Natural killer cell treated with Interleukin-12 subunit alpha and Interleukin-12 subunit beta and Interleukin-15 and Interleukin-18, amount 100 ng/mL, for 72 hours (primary cell): ENCODE results near the gene PTPRR. TPM values are rescaled to one million over a fixed set of nuclear protein-coding genes. Genes with fewer than 3 reads are reported as not detected.

ENCODE experiments used
- ATAC-seq, 2 donors: fragments of 150-1000 bp; cut with Tn5 transposase in 1 of 2; sonication (Bioruptor Pico), chemical (Tn5 transposase) in 1 of 2; 2 replicates each; pipeline ENCODE4 v1.10.0; 2021
- DNase-seq: peaks from one replicate; pipeline ENCODE4 v3.0.0; 2022; ENCODE audit warnings: low spot score
- H3K27ac Mint-ChIP-seq, 2 donors: 1 replicate in 1 of 2; 2 replicates in 1 of 2; pipeline ENCODE4 v1.8.0; 2022; ENCODE audit warnings: mixed read lengths in 2 of 2, mild to moderate bottlenecking in 1 of 2, moderate library complexity in 1 of 2
- H3K27me3 Mint-ChIP-seq, 2 donors: 1 replicate in 1 of 2; 2 replicates in 1 of 2; pipeline ENCODE4 v1.8.0; 2022; ENCODE audit warnings: mixed read lengths in 2 of 2
- H3K36me3 Mint-ChIP-seq: one replicate; pipeline ENCODE4 v1.8.0; 2022; ENCODE audit warnings: mixed read lengths
- H3K4me1 Mint-ChIP-seq, 2 donors: 1 replicate in 1 of 2; 2 replicates in 1 of 2; pipeline ENCODE4 v1.8.0; 2022; ENCODE audit warnings: low read depth in 2 of 2, mixed read lengths in 2 of 2, mild to moderate bottlenecking in 1 of 2
- H3K4me3 Mint-ChIP-seq: one replicate; pipeline ENCODE4 v1.8.0; 2022; ENCODE audit warnings: mixed read lengths
- H3K9me3 Mint-ChIP-seq: 2 replicates; pipeline ENCODE4 v1.8.0; 2022; ENCODE audit warnings: mixed read lengths
- total RNA-seq, 2 donors: library from RNA; stranded (reverse); gene quantifications; one replicate each; pipeline ENCODE4 v1.2.3, GENCODE V29; 2022

Gene PTPRR
- total RNA-seq, 2 donors from 2014 or later = not detected

GRCh38 chr12:70842136-70842535 is 78.4 kb downstream of the PTPRR start:
- no peaks in the 10 kb centered on the region for H3K36me3 Mint-ChIP-seq
- no peak overlapping the region for H3K4me3 Mint-ChIP-seq
- peaks cover 3% of the 10 kb centered on the region for H3K9me3 Mint-ChIP-seq
- no peaks in the 10 kb centered on the region for H3K27me3 Mint-ChIP-seq
- DNase-seq (no peak), ATAC-seq (no peak)
- H3K4me1 Mint-ChIP-seq = no peaks in the 10 kb centered on the region
- H3K27ac Mint-ChIP-seq = no peak overlapping the region

GRCh38 chr12:70840656-70841350 is 79.7 kb downstream of the PTPRR start:
- H3K4me1 Mint-ChIP-seq = no peaks in the 10 kb centered on the region
- H3K27ac Mint-ChIP-seq = no peak overlapping the region
- peaks cover 8% of the 10 kb centered on the region for H3K9me3 Mint-ChIP-seq
- DNase-seq (no peak), ATAC-seq (no peak)
- H3K27me3 Mint-ChIP-seq = peaks cover 0 to 7% of the 10 kb centered on the region in 2 donors
- H3K4me3 Mint-ChIP-seq = no peak overlapping the region
- H3K36me3 Mint-ChIP-seq = no peaks in the 10 kb centered on the region

DNA sequence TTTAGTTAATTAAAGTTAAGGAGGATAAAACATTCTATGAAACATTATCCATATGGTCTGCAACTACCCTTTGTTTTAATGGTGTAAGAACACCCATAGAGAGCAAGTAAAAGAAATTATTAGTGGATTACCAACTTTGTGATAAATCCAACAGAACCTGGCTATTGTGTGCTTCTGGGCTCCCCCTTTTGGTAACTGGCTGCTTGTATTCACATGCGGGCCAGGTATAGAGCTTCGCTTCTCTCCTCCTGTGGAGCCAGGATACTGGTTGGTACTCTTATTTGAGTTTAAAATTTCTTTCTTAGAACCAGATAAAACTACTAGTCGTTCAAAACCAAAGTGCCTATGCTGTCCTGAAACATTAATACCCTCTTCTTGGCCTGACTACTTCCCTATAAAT is 81.0 kb downstream of the PTPRR start:
- Mint-ChIP-seq H3K4me3 (no peak overlapping the region), H3K27me3 (peaks cover 0 to 7% of the 10 kb centered on the region in 2 donors), H3K9me3 (peaks cover 8% of the 10 kb centered on the region), H3K27ac (no peak overlapping the region), H3K4me1 (no peaks in the 10 kb centered on the region), H3K36me3 (no peaks in the 10 kb centered on the region)
- DNase-seq (no peak), ATAC-seq (no peak)

DNA sequence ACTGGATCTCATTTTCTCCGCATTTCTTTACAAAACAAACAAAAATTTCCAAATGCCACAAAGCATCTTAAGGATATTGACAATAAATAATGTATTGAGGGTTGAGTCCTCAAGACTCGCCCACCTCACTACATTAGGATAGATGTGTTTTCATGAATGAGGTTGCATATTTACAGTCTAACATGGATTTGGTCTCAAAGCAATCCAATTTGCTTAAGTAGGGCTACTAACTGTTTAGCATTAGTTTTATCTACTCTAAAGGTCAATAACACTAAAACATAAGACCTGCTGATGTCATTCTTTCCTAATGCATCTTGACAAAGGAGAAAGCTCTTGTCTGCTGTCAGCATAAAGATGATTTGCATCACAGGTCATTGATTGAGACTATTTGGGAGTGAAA is 82.4 kb downstream of the PTPRR start:
- ATAC-seq = no peak
- Mint-ChIP-seq H3K4me3 (no peak overlapping the region), H3K9me3 (peaks cover 8% of the 10 kb centered on the region), H3K4me1 (no peaks in the 10 kb centered on the region), H3K36me3 (no peaks in the 10 kb centered on the region), H3K27ac (no peak overlapping the region), H3K27me3 (peaks cover 0 to 7% of the 10 kb centered on the region in 2 donors)
- no peak for DNase-seq

GRCh38 chr12:70837026-70837425 is 83.5 kb downstream of the PTPRR start:
- Mint-ChIP-seq H3K9me3 (peaks cover 5% of the 10 kb centered on the region), H3K27me3 (peaks cover 0 to 16% of the 10 kb centered on the region in 2 donors), H3K36me3 (no peaks in the 10 kb centered on the region), H3K4me1 (no peaks in the 10 kb centered on the region), H3K4me3 (no peak overlapping the region), H3K27ac (no peak overlapping the region)
- no peak for ATAC-seq
- DNase-seq = no peak

DNA sequence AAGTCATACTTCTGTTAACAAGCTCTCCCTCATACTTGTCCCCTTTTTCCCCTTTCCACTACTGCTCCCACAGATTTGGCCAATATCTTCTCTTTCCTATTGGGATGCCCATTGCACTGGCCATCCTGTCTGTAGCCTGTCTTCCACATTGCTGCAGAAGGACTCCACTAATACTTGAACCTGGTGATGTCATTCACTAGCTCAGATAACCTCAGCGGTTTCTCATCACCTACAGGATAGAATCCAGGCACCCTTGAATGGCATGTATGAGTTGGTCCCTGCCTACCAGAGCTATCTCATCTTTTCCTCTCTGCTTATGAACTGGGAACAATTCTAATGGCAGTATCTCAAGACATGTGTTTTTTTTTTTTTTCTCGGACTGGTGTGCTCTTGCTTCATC is 84.6 kb downstream of the PTPRR start:
- Mint-ChIP-seq H3K36me3 (no peaks in the 10 kb centered on the region), H3K27me3 (peaks cover 0 to 16% of the 10 kb centered on the region in 2 donors), H3K4me3 (no peak overlapping the region), H3K4me1 (no peaks in the 10 kb centered on the region), H3K9me3 (peaks cover 5% of the 10 kb centered on the region), H3K27ac (no peak overlapping the region)
- DNase-seq (no peak), ATAC-seq (no peak)

GRCh38 chr12:70831543-70831942 is 89.0 kb downstream of the PTPRR start:
- no peak for DNase-seq
- no peak overlapping the region for H3K4me3 Mint-ChIP-seq
- H3K9me3 Mint-ChIP-seq = peaks cover 4% of the 10 kb centered on the region
- peaks cover 0 to 13% of the 10 kb centered on the region in 2 donors for H3K27me3 Mint-ChIP-seq
- H3K36me3 Mint-ChIP-seq = no peaks in the 10 kb centered on the region
- ATAC-seq = no peak
- H3K27ac Mint-ChIP-seq = no peak overlapping the region
- H3K4me1 Mint-ChIP-seq = no peaks in the 10 kb centered on the region

DNA sequence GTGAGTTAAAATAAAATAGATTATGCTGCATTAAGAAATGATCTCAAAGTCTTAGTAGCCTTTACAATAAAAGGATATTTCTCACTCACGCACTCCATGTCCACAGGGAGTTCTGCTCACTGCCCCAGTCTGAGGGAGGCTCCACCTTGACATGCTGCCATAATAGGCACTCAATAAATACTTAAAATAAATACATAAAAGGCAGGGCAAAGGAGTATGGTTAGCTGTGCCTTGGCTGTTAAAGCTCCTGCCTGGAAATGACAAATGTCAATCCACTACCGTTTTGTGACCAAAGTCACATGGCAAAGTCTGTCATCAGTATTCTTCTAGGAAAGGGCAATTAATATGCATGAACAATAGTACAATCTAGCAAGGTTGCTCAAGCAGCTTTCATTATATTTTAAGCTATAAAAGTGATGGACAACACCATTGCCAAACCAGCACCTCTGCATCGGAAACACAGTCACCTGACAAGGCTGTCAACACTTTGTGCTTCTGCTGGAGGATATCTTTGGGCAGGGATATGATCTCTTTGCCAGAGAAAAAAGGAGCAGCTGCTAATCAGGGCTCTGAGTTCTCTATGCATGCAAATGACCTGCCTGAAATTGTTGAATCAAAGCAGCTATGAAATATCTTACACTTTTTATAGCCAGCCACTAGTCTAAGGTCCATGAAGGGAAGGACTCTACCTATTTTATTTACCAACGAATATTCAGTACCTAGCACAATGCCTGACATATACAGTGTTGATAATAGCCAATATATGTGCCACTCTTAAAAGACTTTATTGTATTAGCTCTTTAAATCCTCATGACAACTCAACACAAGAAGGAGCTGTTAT is 90.1 kb downstream of the PTPRR start:
- no peaks in the 10 kb centered on the region for H3K36me3 Mint-ChIP-seq
- peaks cover 0 to 8% of the 10 kb centered on the region in 2 donors for H3K27me3 Mint-ChIP-seq
- no peak overlapping the region for H3K27ac Mint-ChIP-seq
- no peaks in the 10 kb centered on the region for H3K4me1 Mint-ChIP-seq
- ATAC-seq (no peak), DNase-seq (no peak)
- H3K4me3 Mint-ChIP-seq = no peak overlapping the region
- H3K9me3 Mint-ChIP-seq = no peaks in the 10 kb centered on the region

GRCh38 chr12:70829070-70829469 is 91.5 kb downstream of the PTPRR start:
- Mint-ChIP-seq H3K27ac (no peak overlapping the region), H3K9me3 (no peaks in the 10 kb centered on the region), H3K4me1 (no peaks in the 10 kb centered on the region), H3K36me3 (no peaks in the 10 kb centered on the region), H3K4me3 (no peak overlapping the region), H3K27me3 (peaks cover 0 to 8% of the 10 kb centered on the region in 2 donors)
- DNase-seq (no peak), ATAC-seq (no peak)

- ATAC-seq = no peak
- H3K9me3 Mint-ChIP-seq = no peaks in the 10 kb centered on the region
- H3K27ac Mint-ChIP-seq = no peak overlapping the region
Observed at GRCh38 chr12:70828351-70828750, 92.2 kb downstream of the PTPRR start.

DNA sequence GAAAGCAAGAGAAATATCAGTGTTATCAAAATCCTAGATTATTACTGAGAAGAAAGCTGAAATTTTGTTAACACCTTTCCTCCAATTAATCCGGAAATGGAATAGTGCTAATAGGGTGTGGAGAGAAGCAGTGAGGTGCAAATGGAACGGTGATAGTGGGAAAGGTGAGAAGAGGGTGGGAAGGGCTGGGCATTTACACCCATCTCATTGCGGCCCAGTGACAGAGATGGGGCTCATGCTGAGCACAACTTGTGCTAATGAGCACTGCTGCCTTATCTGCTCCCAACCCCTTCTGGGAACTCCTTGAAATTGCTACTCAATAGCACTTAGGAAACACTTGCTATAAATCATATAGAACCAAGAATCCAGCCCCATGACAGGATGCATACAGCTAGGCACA is 94.4 kb downstream of the PTPRR start:
- no peak for ATAC-seq
- Mint-ChIP-seq H3K4me1 (no peaks in the 10 kb centered on the region), H3K27me3 (no peaks in the 10 kb centered on the region), H3K27ac (no peak overlapping the region), H3K4me3 (no peak overlapping the region), H3K9me3 (no peaks in the 10 kb centered on the region), H3K36me3 (no peaks in the 10 kb centered on the region)
- DNase-seq = no peak

More at GRCh38 chr12:70828351-70828750, 92.2 kb downstream of the PTPRR start:
- Mint-ChIP-seq H3K4me3 (no peak overlapping the region), H3K36me3 (no peaks in the 10 kb centered on the region), H3K4me1 (no peaks in the 10 kb centered on the region), H3K27me3 (peaks cover 0 to 8% of the 10 kb centered on the region in 2 donors)
- DNase-seq = no peak

DNA sequence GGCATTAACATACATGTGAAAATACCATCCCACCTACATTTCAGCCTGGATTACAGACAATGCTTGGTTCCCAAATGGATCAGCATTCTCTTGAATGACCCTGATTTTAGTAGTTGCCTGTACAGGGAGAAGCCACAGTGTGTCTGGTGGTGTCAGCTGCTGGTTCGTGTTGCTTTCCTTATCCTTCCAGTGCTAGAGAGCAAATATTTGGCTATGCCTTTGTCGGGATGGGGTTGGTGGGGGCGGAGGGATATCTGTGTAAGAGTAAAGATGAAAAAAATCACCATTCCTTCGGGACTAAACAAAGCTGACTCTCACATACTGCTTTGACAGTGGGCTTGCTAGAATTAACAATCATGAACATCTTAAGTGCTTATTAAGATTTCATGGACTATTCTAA is 96.0 kb downstream of the PTPRR start:
- Mint-ChIP-seq H3K4me3 (no peak overlapping the region), H3K36me3 (no peaks in the 10 kb centered on the region), H3K27me3 (no peaks in the 10 kb centered on the region), H3K4me1 (no peaks in the 10 kb centered on the region), H3K9me3 (peaks cover 4% of the 10 kb centered on the region), H3K27ac (no peak overlapping the region)
- ATAC-seq (no peak), DNase-seq (no peak)

DNA sequence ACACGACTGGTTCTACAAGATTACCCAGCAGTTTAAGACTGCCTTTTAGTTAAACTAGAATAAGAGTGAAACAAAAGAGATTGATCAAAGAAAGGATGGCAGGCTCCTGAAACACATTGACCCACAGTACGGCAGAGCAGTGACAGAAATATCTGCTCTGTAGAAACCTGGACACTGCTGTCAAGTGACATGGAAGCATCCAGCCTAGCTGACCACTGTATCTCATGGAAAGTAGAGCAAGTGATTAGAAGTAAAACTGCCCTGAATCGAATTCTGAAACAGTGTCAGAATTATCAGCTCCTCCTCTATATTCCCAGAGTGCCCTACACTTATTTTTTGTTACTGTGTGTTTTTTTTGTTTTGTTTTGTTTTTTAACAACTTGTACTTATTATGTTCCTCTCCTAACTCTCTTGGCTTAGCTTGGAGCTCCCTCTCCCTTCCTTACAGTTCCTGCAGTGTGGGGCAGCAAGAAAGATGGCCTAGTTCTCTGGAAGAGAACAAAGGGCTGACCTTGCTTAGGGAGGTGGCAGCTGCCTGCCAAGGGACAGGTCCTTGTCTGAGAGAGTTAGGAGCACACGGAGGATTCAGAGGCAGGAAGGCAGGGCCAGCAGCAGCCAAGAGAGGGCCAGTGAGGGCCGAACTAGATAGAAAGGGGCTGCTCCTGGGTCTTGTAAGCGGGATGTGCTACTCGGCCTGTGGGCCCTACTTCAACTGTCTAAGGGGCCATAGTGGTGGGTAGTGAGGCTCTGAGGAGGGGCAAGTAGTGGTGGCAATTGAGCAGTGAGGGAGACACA is 97.2 kb downstream of the PTPRR start:
- Mint-ChIP-seq H3K4me3 (no peak overlapping the region), H3K9me3 (peaks cover 4% of the 10 kb centered on the region), H3K4me1 (no peaks in the 10 kb centered on the region), H3K27ac (no peak overlapping the region), H3K27me3 (no peaks in the 10 kb centered on the region), H3K36me3 (no peaks in the 10 kb centered on the region)
- peak; percentile 27 to 50 for ATAC-seq
- no peak for DNase-seq

- no peaks in the 10 kb centered on the region for H3K36me3 Mint-ChIP-seq
- H3K9me3 Mint-ChIP-seq = peaks cover 4% of the 10 kb centered on the region
- no peak for ATAC-seq
- no peaks in the 10 kb centered on the region for H3K27me3 Mint-ChIP-seq
- no peak overlapping the region for H3K4me3 Mint-ChIP-seq
- no peaks in the 10 kb centered on the region for H3K4me1 Mint-ChIP-seq
- H3K27ac Mint-ChIP-seq = no peak overlapping the region
- no peak for DNase-seq
Observed at GRCh38 chr12:70822412-70822811, 98.1 kb downstream of the PTPRR start.
